Fibroblast of skin of scalp (primary cell): ENCODE measurements around the gene SELENOM.
"Not testable (repeated sequence)": the region's sequence is repeated elsewhere in the genome, so short reads cannot be mapped to it uniquely, and the experiment has no call there.

Source experiments
- DNase-seq: peaks from one replicate; pipeline ENCODE4 v3.0.0-alpha.2; 2013

Gene SELENOM

DNA sequence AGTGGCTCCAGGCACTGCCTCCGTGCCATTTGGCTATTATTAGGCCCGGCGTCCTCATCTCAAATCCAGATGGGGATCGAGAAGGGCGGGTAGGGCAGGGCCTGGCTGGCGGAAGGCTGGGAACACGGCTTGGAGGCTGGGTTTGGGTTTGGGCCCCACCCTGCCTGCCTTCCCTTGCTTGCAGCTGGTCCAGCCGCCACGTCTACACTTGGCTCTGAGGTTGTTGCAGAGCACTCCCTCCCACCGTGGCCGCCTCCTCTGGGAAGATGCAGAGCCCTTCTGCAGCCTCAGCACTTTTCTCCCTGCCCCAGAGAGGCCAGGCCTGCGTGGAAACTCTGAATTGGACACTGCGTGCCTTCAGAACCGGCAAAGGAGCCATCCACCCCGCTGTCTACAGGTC is 31.4 kb downstream of the SELENOM start:
- DNase-seq = peak; percentile 86

DNA sequence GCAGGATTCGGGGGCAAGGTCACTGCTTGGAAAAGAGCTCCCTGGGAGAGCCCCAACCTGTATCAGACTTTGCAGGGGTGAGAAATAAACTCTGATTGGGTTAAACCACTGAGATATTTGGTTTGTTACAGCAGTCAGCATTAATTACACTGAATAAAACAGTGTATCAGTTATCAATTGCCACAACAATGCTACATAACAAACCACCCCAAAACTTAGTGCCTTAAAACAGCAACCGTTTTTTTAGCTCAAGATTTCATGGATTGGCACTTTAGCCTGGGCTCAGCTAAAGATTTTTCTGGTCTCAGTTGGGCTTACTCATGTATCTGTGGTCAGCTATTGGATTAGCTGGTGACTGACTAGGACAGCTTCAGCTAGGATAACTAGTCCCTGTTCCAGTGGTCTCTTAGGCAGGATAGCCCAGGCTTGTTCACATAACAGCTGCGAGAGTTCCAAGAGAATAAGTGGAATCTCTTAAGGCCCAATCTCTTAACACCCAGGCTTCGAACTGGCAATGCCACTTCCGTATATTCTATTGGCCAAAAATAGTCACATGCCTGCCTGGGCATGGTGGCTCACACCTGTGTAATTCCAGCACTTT is 33.7 kb downstream of the SELENOM start:
- not testable (repeated sequence) for DNase-seq

DNA sequence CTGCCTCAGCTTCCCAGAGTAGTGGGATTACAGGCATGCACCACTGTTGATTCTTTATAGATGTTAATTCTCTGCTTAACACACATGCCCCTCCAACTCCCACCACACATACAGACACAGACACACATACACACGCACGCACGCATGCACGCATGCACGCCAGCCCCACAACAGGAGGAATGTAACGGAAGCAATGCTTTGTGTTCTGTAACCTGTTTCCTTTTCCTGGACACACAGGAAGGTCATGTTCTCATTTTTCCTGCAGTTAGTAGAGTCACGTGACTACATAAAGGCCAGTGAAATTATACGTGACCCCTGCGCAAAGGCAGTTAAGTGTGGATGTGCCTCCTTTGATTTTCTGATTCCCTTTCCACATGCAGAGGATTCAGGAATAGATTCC is 34.2 kb downstream of the SELENOM start:
- DNase-seq = not testable (repeated sequence)

DNA sequence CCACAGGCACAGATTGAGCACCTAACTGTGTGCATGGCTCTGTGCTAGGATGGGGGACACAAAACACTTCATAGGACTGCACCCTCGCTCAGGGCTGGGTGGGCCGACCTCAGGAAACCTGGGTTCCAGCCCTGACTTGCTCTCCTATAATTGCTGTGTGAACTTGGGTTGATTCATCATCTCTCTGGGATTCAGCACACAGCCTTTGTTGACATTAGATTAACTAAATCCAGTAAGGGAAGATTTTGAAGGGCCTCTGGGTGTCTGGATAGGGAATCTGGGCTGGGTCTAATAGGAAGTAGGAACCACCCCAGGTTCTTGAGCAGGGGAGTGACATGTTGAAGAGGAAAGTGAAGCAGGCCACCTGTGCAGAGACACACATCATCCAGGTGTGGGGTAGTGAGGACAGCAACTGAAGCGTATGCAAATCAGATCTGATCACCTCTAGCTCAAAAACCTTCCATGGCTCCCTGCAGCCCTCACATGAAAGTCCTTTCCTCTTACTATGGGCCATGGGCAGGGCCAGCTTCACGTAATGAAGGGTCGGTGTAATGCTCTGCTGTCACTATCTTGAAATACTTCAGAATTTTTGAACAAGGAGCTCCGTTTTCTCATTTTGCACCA is 37.6 kb downstream of the SELENOM start:
- not testable (repeated sequence) for DNase-seq

DNA sequence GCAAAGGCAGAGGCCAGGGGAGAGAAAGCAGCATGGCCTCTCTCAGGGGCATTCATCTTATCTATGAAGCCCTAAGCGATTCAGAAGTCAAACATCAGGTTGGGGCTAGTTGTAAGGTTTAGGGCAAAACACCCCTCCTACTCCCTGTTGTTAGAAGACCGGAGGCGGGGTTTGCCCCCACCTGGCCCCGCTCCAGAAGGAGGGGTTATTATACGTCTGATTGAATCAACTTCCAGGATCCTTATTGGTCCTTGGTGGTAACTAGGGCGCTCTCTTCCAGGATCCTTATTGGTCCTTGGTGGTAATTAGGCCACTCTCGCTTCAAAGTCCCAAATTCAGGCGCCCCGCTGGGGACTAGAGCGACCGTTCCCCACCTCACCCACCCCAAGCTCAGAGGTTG is 38.4 kb downstream of the SELENOM start:
- no peak for DNase-seq

DNA sequence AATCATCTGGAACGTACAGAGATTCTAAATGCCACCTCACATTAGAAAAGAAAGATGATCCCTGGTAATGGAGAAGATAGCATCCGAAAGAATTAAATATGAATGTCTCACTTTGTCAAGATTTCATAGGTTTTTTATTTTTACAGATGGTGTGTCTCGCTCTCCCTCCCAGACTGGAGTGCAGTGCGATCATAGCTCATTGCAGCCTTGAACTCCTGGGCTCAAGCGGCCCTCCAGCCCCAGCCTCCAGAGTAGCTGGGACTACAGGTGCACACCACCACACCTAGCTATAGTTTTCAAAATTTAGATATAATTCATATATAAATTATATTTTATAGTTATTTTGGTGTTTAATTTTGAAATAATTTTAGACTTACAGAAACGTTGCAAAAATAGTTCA is 43.0 kb downstream of the SELENOM start:
- no peak for DNase-seq

DNA sequence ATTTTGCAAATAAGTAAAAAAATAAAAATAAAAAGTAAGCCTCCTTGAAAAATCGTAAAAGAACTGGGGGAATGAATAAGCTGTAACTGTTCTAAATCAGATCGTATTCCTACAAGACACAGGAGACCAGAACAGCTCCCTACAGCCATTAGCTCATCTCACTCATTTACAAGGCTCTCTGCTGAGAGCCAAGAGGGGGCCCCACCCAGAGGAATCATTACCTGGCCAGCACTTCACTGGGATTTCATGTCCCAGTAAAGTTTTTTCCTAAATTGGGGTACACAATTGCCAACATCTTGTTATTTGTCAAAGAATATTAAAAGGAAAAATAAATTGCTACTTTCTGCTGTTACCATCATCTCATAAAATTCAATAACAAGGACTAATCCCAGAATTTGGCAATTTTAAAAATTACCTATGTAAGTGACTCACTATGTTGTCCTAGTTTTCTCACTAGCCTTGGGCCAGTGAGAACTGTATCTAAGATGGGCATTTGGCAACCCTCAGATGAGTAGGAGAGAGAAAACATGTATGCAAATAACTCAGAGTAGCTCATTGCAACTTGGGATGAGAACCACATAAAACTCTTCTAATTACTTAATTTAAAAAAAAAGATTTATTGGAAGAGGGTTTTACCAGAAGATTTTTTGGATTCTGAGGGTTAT is 44.7 kb downstream of the SELENOM start:
- no peak for DNase-seq

DNA sequence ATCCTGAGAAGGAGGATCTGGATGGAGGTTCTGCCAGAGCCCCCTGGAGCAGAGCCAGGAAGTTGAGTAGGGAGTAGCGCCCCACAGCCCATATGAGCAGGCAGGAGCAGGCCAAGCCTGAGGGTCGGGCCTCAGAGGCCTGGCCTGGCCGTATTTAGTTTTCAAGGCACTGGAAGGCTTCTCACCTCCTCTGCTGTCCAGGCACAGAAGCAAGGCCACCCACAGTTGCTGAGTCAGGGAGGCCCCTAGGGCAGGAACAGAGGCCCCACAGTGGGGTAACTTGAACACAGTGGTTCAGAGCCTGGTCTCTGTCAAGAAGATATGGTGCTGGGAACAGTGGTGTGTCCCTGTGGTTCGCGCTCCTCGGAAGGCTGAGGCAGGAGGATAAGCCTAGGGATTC is 47.7 kb downstream of the SELENOM start:
- not testable (repeated sequence) for DNase-seq

DNA sequence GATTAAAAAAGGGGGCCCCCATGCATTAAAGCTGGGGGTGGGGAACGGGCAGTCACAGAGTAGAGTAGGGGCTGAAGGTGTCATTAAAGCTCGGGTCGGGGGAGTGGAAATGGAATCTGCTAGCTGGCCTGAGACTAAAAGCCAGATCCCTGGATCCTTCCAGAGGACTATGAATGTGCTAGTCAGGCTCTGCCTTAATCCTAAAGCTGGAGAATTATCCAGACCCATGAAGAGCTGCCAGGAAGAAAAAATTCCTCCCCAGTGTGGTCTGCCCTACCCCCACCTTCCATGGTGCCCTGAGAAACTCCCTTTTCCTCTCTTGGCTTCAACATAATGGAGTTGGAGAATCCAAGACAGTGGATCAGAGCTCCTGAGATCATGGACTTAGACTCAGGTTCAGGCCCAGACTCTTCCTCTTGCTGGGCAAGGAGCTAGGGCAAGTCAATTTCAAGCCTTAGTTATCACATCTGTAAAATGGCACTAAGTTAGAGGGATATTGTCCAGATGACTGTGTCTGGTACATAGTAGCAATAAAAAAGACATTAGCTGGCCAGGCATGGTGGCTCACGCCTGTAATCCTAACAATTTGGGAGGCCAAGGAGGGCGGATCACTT is 50.3 kb downstream of the SELENOM start:
- no peak for DNase-seq

DNA sequence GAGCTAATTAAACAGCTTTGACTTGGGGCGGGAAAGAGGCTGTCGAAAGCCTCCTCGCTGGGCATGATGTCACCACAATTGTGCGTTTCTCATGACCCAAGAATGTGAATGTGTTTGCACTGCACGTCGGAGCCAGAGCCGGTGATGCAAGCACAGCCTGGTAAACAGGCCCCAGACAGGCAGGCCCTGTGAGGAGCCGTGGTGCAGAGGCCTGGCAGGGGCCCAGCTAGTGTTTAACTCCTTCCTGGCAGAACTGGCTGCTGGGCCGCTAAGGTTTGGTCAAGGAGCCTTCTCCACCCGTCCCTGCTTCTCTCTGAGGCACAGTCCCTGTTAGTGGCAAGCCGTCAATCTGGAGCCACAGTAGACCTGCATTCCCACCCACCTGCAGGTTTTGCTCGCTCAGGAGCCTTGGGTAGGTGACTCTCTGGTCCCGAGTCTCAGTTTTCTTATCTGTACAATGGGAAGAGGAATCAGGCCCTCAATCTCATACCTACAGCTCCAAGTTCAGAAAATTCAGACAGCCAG is 51.7 kb downstream of the SELENOM start:
- DNase-seq = peak; percentile 97

DNA sequence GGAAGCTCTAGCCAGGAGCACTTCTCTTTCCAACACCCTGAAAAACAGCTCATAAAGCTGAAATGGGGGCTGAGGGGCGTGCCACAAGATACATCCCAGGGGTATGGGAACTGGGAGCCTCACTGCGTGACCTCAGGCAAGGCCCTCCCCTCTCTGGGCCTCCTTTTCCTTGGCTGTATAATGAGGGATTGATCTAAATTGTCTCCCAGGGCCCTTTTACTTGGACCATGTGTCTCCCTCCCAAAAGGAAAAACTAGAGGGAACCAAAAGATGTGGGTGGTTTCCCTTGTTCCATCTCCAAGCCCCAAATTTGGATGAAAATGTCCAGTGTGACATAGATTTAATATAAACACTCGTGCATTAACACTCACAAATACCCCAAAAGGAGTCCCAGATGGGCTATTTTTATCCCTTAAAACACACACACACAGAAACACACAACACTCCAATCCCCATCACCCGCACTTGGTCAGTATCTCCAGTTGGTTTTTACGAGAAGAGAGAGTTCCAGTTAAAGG is 52.2 kb downstream of the SELENOM start:
- DNase-seq = no peak
